ENCODE measurements around the gene TNPO1. TPM values are rescaled to one million over a fixed set of nuclear protein-coding genes. Genes with fewer than 3 reads are reported as not detected.

TNPO1 gene
- total and polyA plus RNA-seq, 9 of the 15 experiments (the other 6 are each of a cell fraction or from before 2014, with no cell fraction given): 20.8 to 176 (median 97.9) TPM

GRCh38 chr5:72859127-72859526 is 42.7 kb downstream of the TNPO1 start:
- FAIRE-seq: no peak
- Histone ChIP-seq H3K9me1 (ENCODE audit: control insufficient read depth, insufficient read depth, low read length) (no peaks in the 10 kb centered on the region), H3K9me3 (replicated peaks; ENCODE audit: control insufficient read depth, insufficient read depth, low read depth, low read length) (no peaks in the 10 kb centered on the region), H3K4me2 (ENCODE audit: insufficient read depth, low read length) (no peak overlapping the region), H3K4me1 (replicated peaks in 1 of 2; ENCODE audit: control insufficient read depth in 2 of 2, insufficient read depth in 2 of 2, low read length in 2 of 2) (no peaks in the 10 kb centered on the region), H3K36me3 (ENCODE audit: control insufficient read depth, insufficient read depth, low read length) (peaks cover 92% of the 10 kb centered on the region), H3K9ac (ENCODE audit: insufficient read depth in 1 of 2, low read depth in 2 of 2, low read length in 2 of 2) (no peak overlapping the region), H3K27ac (ENCODE audit: extremely low read depth, low read depth, low read length) (no peak overlapping the region), H3K27me3 (ENCODE audit: control insufficient read depth in 2 of 2, insufficient read depth in 2 of 2, low read length in 2 of 2) (no peaks in the 10 kb centered on the region), H3K79me2 (ENCODE audit: control insufficient read depth, insufficient read depth, low read length) (peaks cover 73% of the 10 kb centered on the region), H3K4me3 (no peak overlapping the region), H4K20me1 (replicated peaks; ENCODE audit: control insufficient read depth, insufficient read depth, low read length) (0 out of 2 replicates have a peak, but pooled peaks cover 3% of the 10 kb centered on the region), H2AFZ (ENCODE audit: low read depth, low read length) (no peak overlapping the region)
- no peak for TF ChIP-seq KAT8 (IDR thresholded peaks at IDR 0.05; ENCODE audit: low read depth)
- TF ChIP-seq ZNF778 (CRISPR knock-in tag; IDR thresholded peaks at IDR 0.05): no peak
- TF ChIP-seq FOXK1 (CRISPR knock-in tag; IDR thresholded peaks at IDR 0.05; ENCODE audit: borderline replicate concordance): no peak
- no peak for TF ChIP-seq BRD9 (IDR thresholded peaks at IDR 0.05; ENCODE audit: low read depth, partially characterized antibody)
- TF ChIP-seq RFX5 (IDR thresholded peaks at IDR 0.05; ENCODE audit: low read depth, low read length): no peak
- no peak for TF ChIP-seq ZNF318 (IDR thresholded peaks at IDR 0.05; ENCODE audit: borderline replicate concordance in 1 of 2, low read depth in 1 of 2)
- TF ChIP-seq WHSC1 (IDR thresholded peaks at IDR 0.05; ENCODE audit: low read length): no peak
- no peak for TF ChIP-seq IRF1 (CRISPR knock-in tag; IDR thresholded peaks at IDR 0.05; ENCODE audit: borderline replicate concordance)
- TF ChIP-seq NUFIP1 (IDR thresholded peaks at IDR 0.05; ENCODE audit: partially characterized antibody): no peak
- no peak for TF ChIP-seq ZNF431 (CRISPR knock-in tag; IDR thresholded peaks at IDR 0.05)
- TF ChIP-seq HNRNPH1 (optimal IDR thresholded peaks at IDR 0.05; ENCODE audit: low read depth, low read length): no peak
- WGBS (ENCODE audit: insufficient coverage, low coverage, missing lambda C conversion rate): 75% methylated on average over 1 of the region's 1 CpG
- in situ Hi-C loops (cut with MboI): no loop called here
- ChIA-PET CTCF (ENCODE audit: low intra/inter-chr PET ratio) (no interaction called here), POLR2A (interaction anchor here (0.9 kb wide), 1 partner anchor 10 kb away, joined by 3 read pairs; no protein-coding TSS in a partner anchor)
- intact Hi-C loops (cut with micrococcal nuclease): no loop called here
- BruUV-seq (replicated peaks): no TSS peak
- no peak for ATAC-seq
- DNase-seq (ENCODE audit: extremely low read depth in 1 of 4, low spot score in 3 of 4): no peak
